ENCODE data around the gene ZNF821.

ZNF821 gene

GRCh38 chr16:71917900-71918299, 33.9 kb upstream of the ZNF821 start:
- ATAC-seq: peak; percentile 93
- TF ChIP-seq ESRRG (CRISPR knock-in tag; IDR thresholded peaks at IDR 0.05) (no peak), SNAI2 (CRISPR knock-in tag; IDR thresholded peaks at IDR 0.05) (no peak)

DNA sequence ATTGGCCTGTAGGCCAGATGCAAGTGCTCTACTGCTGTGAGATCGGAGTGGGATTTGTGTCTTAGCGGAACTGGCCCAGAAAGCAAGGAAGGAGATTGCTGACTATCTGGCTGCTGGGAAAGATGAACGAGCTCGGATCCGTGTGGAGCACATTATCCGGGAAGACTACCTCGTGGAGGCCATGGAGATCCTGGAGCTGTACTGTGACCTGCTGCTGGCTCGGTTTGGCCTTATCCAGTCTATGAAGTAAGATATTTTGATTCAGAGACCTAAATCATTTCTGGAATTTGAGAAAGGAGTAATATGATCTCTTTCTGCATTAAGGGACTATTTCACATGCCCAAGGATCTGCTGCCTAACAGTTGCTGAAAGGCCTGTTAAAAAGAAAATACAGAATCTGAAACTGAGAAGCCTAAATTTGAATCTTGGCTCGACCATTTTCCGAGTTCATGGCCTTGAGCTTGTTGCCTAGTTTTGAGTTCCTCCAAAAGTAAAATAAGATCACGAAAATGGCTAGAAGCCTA, 32.5 kb upstream of the ZNF821 start:
- no peak for ATAC-seq
- no peak for TF ChIP-seq PATZ1 (CRISPR knock-in tag; IDR thresholded peaks at IDR 0.05; ENCODE audit: borderline replicate concordance)

DNA sequence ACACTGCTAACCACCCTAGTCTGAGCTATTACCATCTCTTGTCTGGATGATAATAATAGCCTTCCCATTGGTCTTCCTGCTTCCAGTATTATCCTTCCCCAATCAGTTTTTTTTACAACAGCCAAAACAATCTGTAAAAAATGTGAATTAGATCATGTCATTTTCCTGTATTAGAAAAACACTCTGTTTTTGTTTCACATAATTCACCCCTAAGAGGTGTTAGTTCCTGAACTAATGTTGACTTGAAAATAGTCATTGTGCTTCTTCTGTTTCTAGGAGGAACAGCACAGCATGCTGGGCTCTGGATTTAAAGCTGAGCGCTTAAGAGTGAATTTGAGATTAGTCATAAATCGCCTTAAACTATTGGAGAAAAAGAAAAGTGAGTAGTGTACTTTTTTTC, 31.4 kb upstream of the ZNF821 start:
- no peak for ATAC-seq
- TF ChIP-seq CSDC2 (CRISPR knock-in tag; IDR thresholded peaks at IDR 0.05) (no peak), ZNF70 (CRISPR knock-in tag; IDR thresholded peaks at IDR 0.05) (no peak), ZNF565 (CRISPR knock-in tag; conservative IDR thresholded peaks at IDR 0.05; ENCODE audit: low read depth) (no peak), BACH2 (CRISPR knock-in tag; IDR thresholded peaks at IDR 0.05; ENCODE audit: borderline replicate concordance) (no peak), ARNTL (CRISPR knock-in tag; IDR thresholded peaks at IDR 0.05; ENCODE audit: borderline replicate concordance, low read depth) (no peak), OSR1 (CRISPR knock-in tag; IDR thresholded peaks at IDR 0.05) (no peak), RARB (CRISPR knock-in tag; IDR thresholded peaks at IDR 0.05) (no peak), ESRRG (CRISPR knock-in tag; IDR thresholded peaks at IDR 0.05) (no peak), TSHZ2 (CRISPR knock-in tag; IDR thresholded peaks at IDR 0.05) (no peak), PATZ1 (CRISPR knock-in tag; IDR thresholded peaks at IDR 0.05; ENCODE audit: borderline replicate concordance) (no peak), TOX (CRISPR knock-in tag; IDR thresholded peaks at IDR 0.05; ENCODE audit: borderline replicate concordance) (no peak), ZFP30 (CRISPR knock-in tag; IDR thresholded peaks at IDR 0.05) (no peak), PPARA (CRISPR knock-in tag; IDR thresholded peaks at IDR 0.05; ENCODE audit: borderline replicate concordance) (no peak), ISL1 (CRISPR knock-in tag; IDR thresholded peaks at IDR 0.05) (no peak), ZFP3 (CRISPR knock-in tag; IDR thresholded peaks at IDR 0.05) (no peak)
- TF ChIP-seq, protein P1, sequence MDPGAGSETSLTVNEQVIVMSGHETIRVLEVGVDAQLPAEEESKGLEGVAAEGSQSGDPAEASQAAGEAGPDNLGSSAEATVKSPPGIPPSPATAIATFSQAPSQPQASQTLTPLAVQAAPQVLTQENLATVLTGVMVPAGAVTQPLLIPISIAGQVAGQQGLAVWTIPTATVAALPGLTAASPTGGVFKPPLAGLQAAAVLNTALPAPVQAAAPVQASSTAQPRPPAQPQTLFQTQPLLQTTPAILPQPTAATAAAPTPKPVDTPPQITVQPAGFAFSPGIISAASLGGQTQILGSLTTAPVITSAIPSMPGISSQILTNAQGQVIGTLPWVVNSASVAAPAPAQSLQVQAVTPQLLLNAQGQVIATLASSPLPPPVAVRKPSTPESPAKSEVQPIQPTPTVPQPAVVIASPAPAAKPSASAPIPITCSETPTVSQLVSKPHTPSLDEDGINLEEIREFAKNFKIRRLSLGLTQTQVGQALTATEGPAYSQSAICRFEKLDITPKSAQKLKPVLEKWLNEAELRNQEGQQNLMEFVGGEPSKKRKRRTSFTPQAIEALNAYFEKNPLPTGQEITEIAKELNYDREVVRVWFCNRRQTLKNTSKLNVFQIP (CRISPR knock-in tag; IDR thresholded peaks at IDR 0.05; ENCODE audit: borderline replicate concordance, low read depth): no peak
- TF ChIP-seq, protein P2, sequence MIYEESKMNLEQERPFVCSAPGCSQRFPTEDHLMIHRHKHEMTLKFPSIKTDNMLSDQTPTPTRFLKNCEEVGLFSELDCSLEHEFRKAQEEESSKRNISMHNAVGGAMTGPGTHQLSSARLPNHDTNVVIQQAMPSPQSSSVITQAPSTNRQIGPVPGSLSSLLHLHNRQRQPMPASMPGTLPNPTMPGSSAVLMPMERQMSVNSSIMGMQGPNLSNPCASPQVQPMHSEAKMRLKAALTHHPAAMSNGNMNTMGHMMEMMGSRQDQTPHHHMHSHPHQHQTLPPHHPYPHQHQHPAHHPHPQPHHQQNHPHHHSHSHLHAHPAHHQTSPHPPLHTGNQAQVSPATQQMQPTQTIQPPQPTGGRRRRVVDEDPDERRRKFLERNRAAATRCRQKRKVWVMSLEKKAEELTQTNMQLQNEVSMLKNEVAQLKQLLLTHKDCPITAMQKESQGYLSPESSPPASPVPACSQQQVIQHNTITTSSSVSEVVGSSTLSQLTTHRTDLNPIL (CRISPR knock-in tag; IDR thresholded peaks at IDR 0.05; ENCODE audit: low read depth): no peak

- ATAC-seq: no peak
- no peak for TF ChIP-seq ZFP3 (CRISPR knock-in tag; IDR thresholded peaks at IDR 0.05)
- no peak for TF ChIP-seq ZNF565 (CRISPR knock-in tag; conservative IDR thresholded peaks at IDR 0.05; ENCODE audit: low read depth)
- no peak for TF ChIP-seq ZFP30 (CRISPR knock-in tag; IDR thresholded peaks at IDR 0.05)
- TF ChIP-seq CSDC2 (CRISPR knock-in tag; IDR thresholded peaks at IDR 0.05): no peak
- no peak for TF ChIP-seq PATZ1 (CRISPR knock-in tag; IDR thresholded peaks at IDR 0.05; ENCODE audit: borderline replicate concordance)
- TF ChIP-seq ESRRG (CRISPR knock-in tag; IDR thresholded peaks at IDR 0.05): no peak
- TF ChIP-seq TOX (CRISPR knock-in tag; IDR thresholded peaks at IDR 0.05; ENCODE audit: borderline replicate concordance): no peak
- no peak for TF ChIP-seq TSHZ2 (CRISPR knock-in tag; IDR thresholded peaks at IDR 0.05)
- TF ChIP-seq GLIS3 (CRISPR knock-in tag; IDR thresholded peaks at IDR 0.05): no peak
- TF ChIP-seq, protein P2 (CRISPR knock-in tag; IDR thresholded peaks at IDR 0.05; ENCODE audit: low read depth): no peak
Observed at GRCh38 chr16:71914802-71915201, 30.8 kb upstream of the ZNF821 start.

Data from SK-N-SH treated with all-trans-retinoic acid at 6 μM for 48 hours (cell line).